Left forelimb (tissue), 1 donor: ENCODE measurements around the gene GOLGA6L26.
"Not testable (repeated sequence)": the region's sequence is repeated elsewhere in the genome, so short reads cannot be mapped to it uniquely, and the experiment has no call there.

ENCODE experiments used
- DNase-seq: peaks from one replicate; pipeline ENCODE4 v3.0.0-alpha.2; 2018; ENCODE audit warnings: low spot score

The GOLGA6L26 gene, protein sequence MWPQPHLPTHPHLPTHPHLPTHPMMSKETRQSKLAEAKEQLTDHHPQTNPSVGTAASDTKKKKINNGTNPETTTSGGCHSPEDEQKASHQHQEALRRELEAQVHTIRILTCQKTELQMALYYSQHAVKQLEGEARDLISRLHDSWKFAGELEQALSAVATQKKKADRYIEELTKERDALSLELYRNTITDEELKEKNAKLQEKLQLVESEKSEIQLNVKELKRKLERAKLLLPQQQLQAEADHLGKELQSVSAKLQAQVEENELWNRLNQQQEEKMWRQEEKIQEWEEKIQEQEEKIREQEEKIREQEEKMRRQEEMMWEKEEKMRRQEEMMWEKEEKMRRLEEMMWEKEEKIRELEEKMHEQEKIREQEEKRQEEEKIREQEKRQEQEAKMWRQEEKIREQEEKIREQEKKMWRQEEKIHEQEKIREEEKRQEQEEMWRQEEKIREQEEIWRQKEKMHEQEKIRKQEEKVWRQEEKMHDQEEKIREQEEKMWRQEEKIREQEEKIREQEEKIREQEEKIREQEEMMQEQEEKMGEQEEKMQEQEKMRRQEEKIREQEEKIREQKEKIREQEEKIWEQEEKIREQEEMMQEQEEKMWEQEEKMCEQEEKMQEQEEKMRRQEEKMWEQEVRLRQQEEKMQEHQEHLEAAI

DNA sequence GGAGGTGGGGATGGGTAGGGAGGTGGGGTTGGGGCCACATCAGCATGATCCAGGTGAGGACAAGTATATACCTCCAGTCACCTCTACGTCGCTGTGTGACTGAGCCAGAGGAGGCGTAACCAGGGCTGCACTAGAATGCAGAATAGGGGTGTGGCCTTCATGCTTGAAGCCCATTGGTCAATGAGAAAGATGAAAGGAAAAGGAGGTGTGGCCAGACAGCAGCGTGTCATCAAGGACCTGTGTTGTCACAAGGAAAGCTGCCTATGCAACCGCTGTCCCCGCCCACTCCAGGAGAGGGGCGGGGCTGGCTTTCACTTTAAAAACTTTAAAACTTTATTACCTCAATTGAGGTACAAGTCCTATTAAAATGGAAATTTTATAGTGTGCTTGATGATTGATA, at the start of gene GOLGA6L26:
GOLGA6L26 (minus strand) TSS at position 101 of the 400 bp plus-strand sequence; CDS start at position 40, 61 bp downstream.
- not testable (repeated sequence) for DNase-seq

DNA sequence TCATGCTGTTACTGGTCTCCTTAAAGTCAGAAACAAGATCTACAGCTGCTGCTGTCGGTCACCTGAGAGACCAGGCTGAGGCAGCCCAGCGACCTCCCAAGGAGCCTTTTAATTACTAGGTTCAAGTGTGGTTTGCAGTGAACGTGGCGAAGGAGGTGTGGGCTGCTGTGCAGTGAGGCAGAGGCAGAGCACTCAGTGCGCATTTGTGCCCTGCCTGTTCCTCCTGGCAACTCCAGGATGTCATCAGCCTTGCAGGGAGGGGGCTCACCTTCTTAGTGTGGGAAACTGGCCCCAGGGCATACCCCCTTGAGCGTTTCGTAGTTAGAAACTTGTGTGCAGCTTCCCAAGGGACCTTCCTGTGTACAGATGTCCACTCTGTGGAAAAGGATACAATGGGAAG, 47.2 kb upstream of the GOLGA6L26 start:
- not testable (repeated sequence) for DNase-seq

DNA sequence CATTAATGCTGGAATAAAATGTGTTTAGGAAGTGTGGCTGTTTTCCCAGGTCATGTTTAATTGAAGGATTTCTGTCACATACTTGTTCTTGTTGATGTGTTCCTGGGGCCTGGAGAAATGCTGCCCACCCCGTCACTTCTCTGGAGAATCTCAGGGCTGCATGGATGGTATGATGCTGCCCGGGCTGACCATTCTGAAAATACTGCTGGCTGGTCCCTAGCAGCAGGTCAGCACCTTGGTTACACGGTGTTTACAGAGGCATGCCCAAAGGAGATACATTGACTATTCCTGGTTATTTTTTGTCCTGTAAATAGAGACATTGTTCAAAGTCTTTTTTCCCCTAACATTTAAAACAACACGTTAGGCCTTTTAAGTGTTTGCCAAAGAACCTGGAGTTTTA, 46.7 kb upstream of the GOLGA6L26 start:
- not testable (repeated sequence) for DNase-seq

DNA sequence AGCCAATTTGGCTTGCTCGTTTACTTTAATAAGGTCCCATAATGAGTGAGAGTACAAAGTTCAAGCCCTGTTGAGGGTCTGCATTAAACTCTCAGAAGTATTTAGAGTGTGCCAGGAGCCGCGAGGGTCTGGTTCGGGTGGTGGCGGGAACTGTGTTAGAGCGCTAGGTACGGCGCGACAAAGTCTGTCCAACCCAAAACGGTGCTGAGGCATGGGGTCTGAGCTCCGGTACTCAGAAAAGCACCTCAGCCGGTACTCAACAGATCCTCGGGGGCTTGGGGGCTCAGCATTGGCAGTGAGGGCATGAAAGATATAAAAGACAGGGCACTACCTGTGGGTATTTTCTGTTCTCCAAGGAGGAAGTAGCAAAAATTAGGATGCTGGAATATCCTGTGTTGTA, 45.0 kb upstream of the GOLGA6L26 start:
- not testable (repeated sequence) for DNase-seq

DNA sequence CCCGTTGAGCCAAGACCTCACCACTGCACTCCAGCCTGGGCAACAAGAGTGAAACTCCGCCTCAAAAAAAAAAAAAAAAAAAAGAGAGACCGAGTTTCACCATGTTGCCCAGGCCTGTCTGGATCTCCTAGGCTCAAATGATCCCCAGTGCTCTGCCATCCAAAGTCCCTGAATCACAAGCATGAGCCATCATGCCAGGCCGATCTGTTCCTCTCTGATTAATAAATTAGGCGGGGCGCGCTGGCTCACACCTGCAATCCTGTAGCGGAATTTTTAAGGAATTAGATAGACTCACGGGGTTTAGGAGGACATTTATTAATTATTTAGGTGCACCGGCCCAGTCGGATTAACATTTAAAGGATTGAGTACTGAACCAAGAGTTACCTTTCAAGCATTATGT, 40.2 kb upstream of the GOLGA6L26 start:
- DNase-seq = not testable (repeated sequence)

DNA sequence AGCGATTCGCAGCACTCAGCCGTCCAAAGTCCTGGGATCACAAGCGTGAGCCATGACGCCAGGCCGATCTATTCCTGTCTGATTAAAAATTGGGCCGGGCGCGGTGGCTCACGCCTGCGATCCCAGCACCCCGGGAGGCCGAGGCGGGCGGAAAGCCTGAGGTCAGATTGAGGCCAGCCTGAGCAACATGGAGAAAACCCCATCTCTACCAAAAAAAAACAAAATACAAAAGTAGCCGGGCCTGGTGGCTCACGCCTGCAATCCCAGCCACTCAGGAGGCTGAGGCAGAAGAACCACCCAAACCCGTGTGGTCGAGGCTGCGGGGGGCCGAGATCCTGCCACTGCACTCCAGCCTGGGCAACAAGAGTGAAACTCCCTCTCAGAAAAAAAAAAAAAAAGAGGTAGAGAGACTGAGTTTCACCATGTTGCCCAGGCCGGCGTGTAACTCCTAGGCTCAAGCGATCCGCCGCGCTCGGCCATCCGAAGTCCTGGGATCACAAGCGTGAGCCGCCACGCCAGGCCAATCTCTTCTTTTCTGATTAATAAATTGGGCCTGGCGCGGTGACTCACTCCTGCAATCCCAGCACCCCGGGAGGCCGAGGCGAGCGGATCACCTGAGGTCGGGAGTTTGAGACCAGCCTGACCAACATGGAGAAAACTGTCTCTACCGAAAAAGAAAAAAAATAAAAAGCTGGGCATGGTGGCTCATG, 39.0 kb upstream of the GOLGA6L26 start:
- not testable (repeated sequence) for DNase-seq

DNA sequence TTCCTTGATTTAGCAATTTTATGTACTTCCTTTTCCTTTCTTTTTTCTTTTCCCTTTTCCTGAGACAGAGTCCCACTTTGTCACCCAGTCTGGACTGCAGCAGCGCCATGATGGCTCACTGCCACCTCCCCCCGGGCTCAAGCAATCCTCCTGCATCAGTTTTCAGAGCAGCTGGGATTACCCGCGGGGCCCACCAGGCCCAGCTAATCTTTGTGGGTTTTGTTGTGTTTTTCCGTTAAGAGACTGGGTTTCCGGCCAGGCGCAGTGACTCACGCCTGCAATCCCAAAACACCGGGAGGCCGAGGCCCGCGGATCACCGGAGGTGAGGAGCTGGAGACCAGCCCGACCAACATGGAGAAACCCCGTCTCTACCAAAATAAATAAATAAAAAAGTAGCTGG, 38.3 kb upstream of the GOLGA6L26 start:
- DNase-seq = no peak

DNA sequence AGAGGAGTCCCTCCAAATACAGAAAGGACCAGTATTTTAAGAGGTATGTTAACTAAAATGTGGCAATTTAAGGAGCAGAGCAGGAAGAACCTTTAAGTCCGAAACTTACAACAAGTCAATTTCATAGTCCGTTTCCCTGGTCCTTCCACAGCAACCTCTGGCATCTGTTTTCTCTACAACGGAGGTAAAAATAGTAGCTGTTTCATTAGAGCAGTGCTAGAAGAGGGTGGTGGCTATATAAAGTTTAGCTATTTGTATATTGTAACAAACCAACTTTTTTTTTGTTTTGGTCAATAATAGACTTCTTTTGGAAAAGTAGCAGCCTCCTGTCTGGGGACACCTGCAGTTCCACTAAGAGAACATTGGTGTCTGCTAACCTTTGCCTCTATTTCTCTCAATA, 37.9 kb upstream of the GOLGA6L26 start:
- not testable (repeated sequence) for DNase-seq

DNA sequence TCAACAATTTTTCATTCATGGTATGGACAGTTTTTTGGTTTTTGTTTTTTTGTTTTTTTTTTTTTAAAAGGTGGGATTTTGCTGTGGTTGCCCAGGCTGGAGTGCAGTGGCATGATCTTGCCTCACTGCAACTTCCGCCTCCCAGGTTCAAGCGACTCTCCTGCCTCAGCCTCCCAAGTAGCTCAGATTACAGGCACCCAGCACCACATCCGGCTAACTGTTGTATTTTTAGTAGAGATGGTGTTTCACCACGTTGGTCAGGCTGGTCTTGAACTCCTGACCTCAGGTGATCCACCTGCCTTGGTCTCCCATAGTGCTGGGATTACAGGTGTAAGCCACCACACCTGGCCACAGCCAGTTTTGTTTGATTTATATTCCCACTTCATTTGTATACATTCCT, 37.1 kb upstream of the GOLGA6L26 start:
- DNase-seq = not testable (repeated sequence)

DNA sequence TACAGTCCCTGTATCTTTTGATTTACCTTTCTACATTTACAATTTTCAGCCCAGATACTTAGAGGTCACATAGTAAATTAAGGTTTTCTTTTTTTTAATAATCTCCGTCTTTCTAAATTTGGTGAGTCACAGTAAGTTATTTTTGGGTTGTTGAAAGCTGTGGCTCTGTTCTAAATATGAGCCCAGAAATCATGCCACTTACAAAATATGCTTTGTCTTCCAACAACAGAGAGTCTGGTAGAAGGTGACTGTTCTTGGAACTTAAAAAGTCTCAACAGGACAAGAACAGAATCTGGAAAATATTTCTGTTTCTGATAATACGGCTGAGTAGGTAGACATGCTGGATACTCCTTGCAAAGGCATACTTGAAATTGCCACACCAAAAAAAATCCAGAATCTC, 36.6 kb upstream of the GOLGA6L26 start:
- DNase-seq = no peak

DNA sequence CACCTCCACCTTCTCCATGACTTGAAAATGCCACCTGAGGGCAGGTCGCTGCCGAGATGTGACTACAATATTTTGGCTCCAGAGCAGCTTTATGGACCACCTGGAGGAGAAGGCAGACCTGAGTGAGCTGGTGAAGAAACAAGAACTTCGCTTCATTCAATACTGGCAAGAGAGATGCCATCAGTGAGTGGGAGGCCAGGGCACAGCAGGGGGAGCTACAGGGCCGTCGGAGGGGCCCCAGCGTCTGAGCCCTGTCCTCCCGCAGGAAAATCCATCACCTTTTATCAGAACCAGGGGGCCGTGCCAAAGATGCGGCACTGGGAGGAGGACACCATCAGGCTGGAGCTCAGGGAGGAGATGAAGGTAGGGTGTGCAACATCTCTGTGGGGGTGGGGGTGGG, 30.3 kb upstream of the GOLGA6L26 start:
- DNase-seq = not testable (repeated sequence)

DNA sequence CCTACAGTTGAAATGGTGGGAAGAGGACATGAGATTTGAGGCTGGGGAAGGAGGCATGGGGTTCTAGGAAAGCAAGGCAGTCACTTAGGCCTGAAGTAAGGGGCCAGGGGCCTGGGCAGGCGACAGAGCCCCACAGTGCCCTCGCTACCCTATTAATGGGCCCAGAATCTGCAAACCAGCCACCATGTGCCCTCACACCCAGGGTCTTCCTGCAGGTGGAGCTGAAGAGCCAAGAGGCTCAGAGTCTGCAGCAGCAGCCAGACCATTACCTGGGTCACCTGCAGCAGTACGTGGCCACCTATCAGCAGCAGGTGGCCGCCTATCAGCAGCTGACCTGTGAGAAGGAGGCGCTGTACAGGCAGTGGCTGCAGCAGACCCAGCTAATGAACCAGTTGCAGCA, 28.6 kb upstream of the GOLGA6L26 start:
- DNase-seq = not testable (repeated sequence)

DNA sequence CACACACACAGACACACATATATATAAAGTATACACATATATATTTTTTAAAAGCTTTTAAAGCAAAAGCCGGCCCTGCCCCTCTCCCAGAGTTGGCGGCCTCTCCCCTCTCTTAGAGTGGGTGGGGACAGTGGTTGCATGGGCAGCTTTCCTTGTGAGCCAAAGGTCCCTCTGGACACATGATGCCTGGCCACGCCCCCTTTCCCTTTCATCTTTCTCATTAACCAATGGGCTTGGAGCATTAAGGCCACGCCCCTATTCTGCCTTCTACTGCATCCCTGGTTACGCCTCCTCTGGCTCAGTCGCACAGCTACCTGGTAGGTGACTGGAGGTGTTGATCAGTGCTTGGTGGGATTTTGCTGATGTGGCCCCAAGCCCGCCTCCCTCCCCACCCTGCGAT, 20.5 kb upstream of the GOLGA6L26 start, which contains the start of gene GOLGA8S:
GOLGA8S (plus strand) TSS at position 301 of the 400 bp plus-strand sequence; CDS start at position 363, 62 bp downstream.
- DNase-seq = not testable (repeated sequence)

DNA sequence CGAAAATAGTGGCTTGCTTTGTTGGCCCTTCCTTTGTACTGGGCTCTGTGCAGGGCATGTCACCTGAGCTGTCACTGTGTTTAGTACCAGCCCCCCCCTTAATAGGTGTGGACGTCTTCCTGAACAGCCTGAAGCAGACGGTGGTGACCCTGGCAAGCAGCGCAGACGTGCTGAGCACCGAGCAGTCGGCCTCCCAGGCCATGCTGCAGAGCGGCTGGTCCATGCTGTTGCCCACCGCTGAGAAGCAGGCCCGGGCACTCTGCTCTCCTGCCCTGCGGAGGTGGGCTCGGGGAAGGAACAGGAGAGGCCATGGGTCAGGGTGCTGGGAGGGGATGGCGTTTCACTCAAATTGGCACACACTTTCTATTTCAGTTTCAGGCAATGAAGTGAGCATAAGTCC, 22.8 kb downstream of the GOLGA6L26 start:
- not testable (repeated sequence) for DNase-seq

DNA sequence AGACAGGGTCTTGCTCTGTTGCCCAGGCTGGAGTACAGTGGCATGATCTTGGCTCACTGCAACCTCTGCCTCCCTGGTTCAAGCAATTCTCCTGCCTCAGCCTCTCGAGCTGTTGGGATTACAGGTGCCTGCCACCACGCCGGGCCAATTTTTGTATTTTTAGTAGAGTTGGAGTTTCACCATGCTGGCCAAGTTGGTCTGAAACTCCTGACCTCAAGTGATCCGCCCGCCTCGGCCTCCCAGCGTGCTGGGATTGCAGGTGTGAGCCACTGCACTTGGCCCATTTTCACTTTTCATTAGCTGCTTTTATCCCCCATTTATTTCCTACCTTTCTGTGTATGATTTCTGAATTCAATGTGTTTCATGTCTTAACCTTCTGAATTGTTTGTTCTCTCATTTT, 28.1 kb downstream of the GOLGA6L26 start:
- DNase-seq = not testable (repeated sequence)

DNA sequence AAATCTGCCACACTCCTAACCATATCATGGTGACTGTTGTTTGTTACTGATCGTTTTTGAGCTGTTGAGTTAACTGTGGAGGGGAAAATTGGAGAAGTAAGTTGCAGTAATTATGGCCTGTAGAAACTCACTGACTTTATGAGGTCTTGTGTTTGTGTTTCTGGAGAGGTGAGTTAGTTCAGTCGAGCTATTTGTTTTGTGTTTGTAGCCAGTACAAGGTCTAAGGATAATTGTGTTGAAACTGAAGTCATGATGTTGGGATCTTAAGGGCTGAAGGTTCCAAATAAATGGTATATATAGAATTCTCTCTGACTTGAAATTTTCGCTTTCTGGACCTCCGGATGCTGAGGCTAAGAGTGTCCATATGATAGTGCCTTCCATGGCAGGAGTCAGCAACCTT, 29.2 kb downstream of the GOLGA6L26 start:
- not testable (repeated sequence) for DNase-seq

DNA sequence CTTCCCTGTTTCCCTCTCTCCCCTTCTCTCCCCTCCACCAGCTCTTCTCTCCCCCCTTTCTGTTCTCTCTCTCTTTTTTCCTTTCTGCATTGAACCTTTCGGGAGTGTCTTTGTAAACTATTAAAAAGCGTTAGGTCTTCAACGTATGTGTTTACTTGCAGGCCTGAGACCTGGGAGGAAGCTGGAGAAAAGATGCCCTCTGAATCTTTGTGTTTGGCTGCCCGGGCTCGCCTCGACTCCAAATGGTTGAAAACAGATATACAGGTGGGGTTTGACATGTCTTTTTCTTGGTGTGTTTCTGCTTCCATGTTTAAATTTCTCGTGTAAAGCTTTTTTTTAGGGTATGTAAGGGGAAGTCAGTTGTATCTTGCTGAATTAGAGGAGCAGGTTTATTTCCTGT, 29.7 kb downstream of the GOLGA6L26 start:
- not testable (repeated sequence) for DNase-seq

DNA sequence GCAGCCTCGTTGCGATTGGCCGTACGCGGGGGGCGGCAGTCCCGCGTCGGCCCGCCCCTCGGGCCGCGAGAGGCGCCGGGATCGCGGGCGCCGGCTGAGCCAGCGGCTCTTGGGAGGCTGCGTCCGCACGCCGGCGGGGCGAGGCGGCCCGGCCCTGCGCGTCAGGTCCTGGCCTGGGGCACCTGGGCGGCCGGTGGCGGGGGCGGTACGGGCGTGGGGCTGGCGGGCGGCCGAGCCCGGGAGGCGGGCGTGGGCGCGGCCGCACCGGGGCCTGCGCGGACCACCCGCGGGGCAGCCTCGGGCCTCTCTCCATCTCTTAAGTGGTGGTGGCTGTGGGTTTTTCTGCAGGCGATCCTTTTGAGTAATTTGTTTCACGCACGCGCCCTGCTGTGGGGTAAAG, 30.3 kb downstream of the GOLGA6L26 start:
- peak; percentile 65 for DNase-seq

DNA sequence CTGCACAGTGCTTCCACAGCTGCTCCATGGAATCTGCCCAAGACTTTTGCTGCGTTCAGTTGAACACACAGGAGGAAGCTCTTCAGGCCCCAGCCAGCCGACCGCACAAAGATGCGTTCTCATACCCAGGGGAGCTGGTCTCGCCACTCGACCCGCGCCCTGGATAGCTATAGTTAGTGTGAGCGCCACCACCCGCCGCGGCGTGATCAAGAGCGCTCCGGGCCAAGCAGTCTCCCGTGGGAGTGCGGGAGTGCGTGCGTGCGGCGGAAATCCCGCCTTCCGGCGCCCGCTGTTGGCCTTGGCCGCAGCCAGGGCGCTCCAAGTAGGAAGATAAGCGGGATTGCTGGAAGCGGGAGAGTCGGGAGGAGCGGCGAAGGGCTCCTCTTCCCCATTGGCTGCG, 30.8 kb downstream of the GOLGA6L26 start:
- not testable (repeated sequence) for DNase-seq
